ENCODE results near the gene ACBD6.

Gene ACBD6

DNA sequence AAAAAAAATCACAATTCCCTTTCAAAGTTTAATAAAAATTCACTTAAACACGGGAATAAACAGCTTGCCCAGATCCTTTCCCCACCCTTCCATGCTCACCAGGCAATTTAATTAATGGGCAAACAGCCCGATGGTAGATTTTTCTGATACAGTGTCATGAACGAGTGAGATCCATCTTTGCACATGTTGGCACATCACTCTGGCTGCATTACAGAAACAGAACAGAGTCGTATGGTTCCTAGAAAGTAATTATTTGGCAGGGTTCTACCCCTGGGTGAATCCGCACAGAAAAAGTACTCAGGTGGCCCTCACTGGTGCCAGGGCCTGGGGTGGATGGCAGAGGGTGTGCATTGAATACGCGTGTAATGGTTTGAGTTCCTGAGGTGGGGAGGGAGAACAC, 31.8 kb upstream of the ACBD6 start:
- ATAC-seq (replicated peaks) (no peak), DNase-seq (no peak)
- Mint-ChIP-seq H3K27ac (no peak overlapping the region), H3K36me3 (no peaks in the 10 kb centered on the region), H3K9me3 (no peaks in the 10 kb centered on the region), H3K4me3 (no peak overlapping the region), H3K27me3 (peaks cover 0 to 10% of the 10 kb centered on the region in 2 donors), H3K4me1 (peaks cover 0 to 6% of the 10 kb centered on the region in 2 donors)

DNA sequence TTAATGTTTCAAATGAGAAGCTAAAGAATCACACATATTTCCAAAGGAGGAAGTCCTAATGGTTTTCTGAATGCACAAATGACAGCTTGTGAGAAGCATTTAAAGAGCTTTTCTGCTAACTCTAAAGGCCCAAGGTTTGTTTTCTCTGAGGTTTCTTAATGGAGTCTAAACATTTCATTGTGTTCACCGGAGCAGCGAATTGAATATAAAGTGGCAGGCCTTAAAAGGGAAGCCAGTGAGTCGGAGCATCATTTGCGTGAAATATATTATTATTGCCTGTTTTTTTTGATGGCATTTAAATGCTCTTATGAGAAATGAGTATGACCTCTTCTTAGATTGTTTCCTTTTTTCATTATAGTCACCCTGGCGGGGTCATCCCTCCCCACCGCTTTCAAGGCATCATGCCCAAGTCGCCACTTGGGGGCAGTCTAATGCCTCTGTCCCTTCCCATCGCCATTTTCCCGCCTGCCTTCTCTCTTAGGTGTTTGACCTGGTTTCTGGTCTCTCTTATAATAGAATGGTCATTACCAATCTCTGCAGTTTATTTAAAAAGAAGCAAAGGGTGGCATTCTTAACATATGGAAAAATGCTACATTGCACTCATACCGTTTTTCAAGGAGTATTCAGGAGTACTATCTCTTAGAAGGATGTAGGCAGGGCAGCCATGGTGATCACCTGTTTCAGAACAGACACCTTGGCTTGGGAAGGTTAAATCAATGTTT, 31.1 kb upstream of the ACBD6 start:
- Mint-ChIP-seq H3K27me3 (peaks cover 0 to 6% of the 10 kb centered on the region in 2 donors), H3K4me1 (peaks cover 0 to 6% of the 10 kb centered on the region in 2 donors), H3K9me3 (no peaks in the 10 kb centered on the region), H3K4me3 (no peak overlapping the region), H3K27ac (no peak overlapping the region), H3K36me3 (no peaks in the 10 kb centered on the region)
- DNase-seq (peak; percentile 37), ATAC-seq (replicated peaks) (peak; percentile 82 to 83)

DNA sequence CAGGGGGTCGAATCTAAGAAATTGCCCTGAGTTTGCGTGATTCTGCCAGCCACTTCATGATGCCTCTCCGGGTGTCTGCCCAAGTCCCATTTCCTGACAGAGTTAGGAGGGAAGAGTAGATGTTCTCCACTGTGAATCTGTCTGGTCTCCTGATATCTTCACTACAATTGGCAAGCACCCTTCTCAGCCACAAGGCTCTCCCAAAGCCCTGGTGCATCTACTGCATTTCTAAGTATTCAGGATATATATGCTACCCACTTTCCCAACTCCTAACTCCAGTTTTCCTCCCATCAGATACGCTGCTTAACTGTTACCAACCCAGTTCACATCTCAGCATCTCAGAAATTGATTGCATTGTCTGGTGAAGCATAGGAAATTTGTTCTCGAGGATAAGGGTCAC, 30.5 kb upstream of the ACBD6 start:
- no peaks in the 10 kb centered on the region for H3K27me3 Mint-ChIP-seq
- no peak for ATAC-seq (replicated peaks)
- H3K4me3 Mint-ChIP-seq = no peak overlapping the region
- H3K9me3 Mint-ChIP-seq = no peaks in the 10 kb centered on the region
- H3K27ac Mint-ChIP-seq = no peak overlapping the region
- no peak for DNase-seq
- peaks cover 0 to 6% of the 10 kb centered on the region in 2 donors for H3K4me1 Mint-ChIP-seq
- H3K36me3 Mint-ChIP-seq = no peaks in the 10 kb centered on the region

DNA sequence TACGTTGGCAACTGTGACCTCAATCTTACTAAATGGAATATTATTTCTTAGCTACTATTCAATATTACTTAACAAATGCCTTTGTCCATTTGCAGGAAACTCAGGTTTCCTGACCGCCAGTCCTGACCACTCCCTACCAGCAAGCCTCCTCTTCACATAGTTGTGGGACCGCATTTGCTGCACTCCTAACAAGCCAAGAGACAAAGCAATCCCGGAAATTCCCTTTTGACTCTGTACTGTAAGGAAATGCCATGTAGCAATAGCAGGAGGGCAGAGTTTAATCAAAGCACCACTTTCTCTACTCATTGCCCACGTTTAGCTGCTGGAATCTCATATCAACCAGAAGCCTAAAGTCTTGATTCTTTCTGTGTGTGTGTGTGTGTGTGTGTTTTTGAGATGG, 28.1 kb upstream of the ACBD6 start:
- Mint-ChIP-seq H3K4me3 (no peak overlapping the region), H3K27ac (no peak overlapping the region), H3K36me3 (no peaks in the 10 kb centered on the region), H3K9me3 (no peaks in the 10 kb centered on the region), H3K27me3 (no peaks in the 10 kb centered on the region), H3K4me1 (peaks cover 2 to 10% of the 10 kb centered on the region in 2 donors)
- ATAC-seq (replicated peaks) (no peak), DNase-seq (no peak)

DNA sequence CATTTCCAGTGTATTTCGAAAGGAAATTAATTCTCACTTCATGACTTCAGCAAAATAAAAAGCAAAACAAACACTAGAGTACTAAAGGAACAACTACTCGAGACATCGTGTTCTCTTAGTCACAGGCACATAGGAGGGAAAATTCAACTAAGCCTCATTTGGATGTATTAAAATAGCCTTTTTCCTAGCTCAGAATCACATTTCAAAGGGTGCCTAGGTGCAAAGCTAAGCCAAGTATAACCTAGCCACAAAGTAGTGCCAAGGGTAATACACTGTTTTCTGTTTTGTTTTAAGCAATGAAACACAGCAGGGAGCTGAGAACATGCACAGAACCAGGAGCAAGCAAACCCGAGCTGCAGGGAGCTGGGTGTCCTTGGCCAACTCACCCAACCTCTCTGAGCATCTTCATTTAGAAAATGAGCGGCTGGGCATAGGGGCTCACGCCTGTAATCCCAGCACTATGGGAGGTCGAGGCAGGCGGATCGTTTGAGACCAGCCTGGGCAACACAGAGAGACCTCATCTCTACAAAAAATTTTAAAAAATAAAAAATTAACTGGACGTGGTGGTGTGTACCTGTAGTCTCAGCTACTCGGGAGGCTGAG, 26.6 kb upstream of the ACBD6 start:
- H3K4me3 Mint-ChIP-seq = no peak overlapping the region
- no peak for DNase-seq
- H3K27ac Mint-ChIP-seq = no peak overlapping the region

DNA sequence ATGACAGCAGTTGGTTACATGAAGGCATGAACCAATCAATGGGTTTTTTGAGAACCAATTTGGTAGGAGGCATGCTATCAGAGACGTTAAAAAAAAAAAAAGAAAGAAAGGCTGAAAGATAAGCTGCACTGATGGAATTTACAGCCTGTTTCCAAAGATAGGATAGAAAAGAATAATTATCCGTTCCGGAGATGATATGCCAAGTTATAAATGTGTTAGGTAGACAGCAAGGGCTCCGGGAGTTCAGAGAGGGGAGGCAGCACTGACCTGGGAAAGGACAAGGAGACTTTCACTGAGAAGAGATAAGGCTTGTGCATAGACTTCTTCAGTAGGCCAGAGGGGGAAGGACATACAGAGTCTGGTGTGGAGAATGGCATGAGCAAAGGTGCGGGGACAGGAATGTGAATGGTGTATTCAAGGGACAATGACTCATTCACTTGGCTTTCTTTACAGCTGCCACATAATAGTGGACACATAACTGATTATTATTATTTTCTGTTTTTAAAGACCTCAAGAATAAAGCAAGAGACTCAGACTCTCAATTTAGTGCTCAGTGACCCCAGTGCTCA, 24.8 kb upstream of the ACBD6 start:
- no peaks in the 10 kb centered on the region for H3K9me3 Mint-ChIP-seq
- peaks cover 6 to 16% of the 10 kb centered on the region in 2 donors for H3K4me1 Mint-ChIP-seq
- no peaks in the 10 kb centered on the region for H3K27me3 Mint-ChIP-seq
- no peak overlapping the region for H3K27ac Mint-ChIP-seq
- no peak for ATAC-seq (replicated peaks)
- H3K4me3 Mint-ChIP-seq = no peak overlapping the region
- no peaks in the 10 kb centered on the region for H3K36me3 Mint-ChIP-seq
- no peak for DNase-seq

More for the DNA sequence above, 26.6 kb upstream of the ACBD6 start:
- H3K9me3 Mint-ChIP-seq = no peaks in the 10 kb centered on the region
- H3K4me1 Mint-ChIP-seq = peaks cover 6 to 21% of the 10 kb centered on the region in 2 donors
- H3K36me3 Mint-ChIP-seq = no peaks in the 10 kb centered on the region
- H3K27me3 Mint-ChIP-seq = no peaks in the 10 kb centered on the region
- ATAC-seq (replicated peaks) = no peak

DNA sequence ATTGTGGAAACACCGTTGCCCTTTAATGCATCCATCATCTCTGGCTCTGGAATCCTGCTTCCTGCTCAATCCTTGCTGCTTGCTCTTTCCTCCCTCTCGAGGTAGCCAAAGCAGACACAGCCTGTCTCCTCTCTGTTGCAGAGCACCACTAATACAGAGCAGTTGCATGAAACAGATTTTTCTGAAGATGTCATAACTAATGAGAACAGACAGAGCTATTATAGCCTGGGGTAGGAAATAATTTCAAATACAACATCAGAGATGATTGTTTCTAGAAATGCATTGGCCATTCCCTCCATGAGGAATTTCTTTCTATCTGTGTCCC, 23.3 kb upstream of the ACBD6 start:
- ATAC-seq (replicated peaks) (peak; percentile 4 to 16), DNase-seq (no peak)
- Mint-ChIP-seq H3K4me1 (peaks cover 6 to 16% of the 10 kb centered on the region in 2 donors), H3K27ac (peak overlapping the region; percentile 32), H3K36me3 (no peaks in the 10 kb centered on the region), H3K4me3 (no peak overlapping the region), H3K27me3 (no peaks in the 10 kb centered on the region), H3K9me3 (no peaks in the 10 kb centered on the region)

DNA sequence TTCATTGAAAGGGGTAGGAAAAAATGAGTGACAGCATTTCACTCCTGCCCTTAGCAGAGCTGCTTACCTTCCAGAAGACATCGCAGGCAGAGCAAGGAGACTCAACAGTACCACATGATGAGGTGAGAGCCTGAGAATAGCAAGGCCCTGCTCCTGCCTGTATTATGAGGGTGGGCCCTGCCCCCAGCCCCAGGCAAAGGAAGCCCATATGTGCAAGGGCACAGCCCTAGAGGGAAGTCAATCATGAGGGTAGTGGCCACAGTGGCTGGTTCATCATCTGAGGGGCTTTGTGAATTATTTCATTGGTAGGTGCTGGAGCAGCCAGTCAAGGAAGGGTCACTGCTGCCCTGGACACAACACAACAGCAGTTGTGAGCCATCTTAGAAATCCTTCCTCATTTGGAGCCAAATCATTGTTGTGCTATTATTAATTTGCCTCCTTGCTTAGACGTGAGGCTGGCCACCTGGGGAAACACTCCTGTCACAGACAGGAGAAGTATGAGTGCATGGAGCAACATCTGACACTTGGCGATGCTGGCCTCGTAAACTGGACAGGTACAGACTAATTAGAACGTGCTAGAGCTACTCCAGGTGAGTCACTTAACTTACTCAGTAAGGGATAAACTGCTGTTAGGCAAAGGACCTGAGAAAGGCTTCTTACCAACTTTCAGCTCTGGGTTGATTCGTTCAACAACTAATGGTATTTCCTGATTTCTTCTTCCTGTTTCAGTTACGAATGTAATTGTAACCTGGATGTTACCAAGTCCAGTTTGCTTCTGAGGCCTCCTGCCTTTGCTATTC, 22.7 kb upstream of the ACBD6 start:
- H3K9me3 Mint-ChIP-seq = no peaks in the 10 kb centered on the region
- H3K36me3 Mint-ChIP-seq = no peaks in the 10 kb centered on the region
- H3K4me3 Mint-ChIP-seq = no peak overlapping the region
- H3K27me3 Mint-ChIP-seq = no peaks in the 10 kb centered on the region
- DNase-seq (no peak), ATAC-seq (replicated peaks) (peak; percentile 31 to 46)
- H3K4me1 Mint-ChIP-seq = peaks cover 6 to 16% of the 10 kb centered on the region in 2 donors
- peak overlapping the region; percentile 32 for H3K27ac Mint-ChIP-seq

DNA sequence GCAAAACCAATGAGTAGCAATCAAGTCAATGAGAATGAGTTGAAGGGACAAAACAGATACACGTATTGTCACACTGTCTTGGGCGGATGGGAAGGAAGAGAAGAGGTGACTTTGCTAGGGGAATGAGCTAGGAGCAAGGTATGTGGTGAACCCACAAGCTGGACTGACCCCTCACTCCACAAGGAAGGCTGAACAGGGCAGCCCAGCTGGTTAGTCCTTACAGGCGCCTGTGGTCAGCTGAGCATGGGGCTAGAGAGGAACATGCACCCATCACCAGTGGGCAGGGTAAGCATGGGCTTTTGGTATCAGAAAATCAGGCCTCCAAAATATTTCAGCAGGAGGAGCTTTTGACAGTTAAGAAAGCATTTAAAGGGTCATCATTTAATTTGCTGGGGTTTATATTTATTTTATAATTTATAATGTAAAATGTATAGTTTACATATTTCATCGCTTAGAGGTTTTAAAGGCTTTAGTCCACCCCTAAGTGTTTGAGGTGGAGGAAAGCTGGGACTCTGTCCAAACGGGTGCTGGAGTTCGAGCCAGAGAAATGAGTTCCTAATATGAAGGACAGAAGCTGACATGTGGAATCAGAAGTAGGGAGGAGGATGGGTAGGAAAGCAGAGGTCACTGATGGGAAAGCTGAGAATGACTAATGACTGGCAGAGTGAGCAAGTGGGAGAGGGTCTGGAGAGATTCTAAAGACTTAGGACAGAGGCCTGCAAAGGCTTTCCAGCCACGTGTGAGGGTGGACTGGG, 22.0 kb upstream of the ACBD6 start:
- ATAC-seq (replicated peaks) (no peak), DNase-seq (no peak)
- Mint-ChIP-seq H3K4me1 (peaks cover 6 to 16% of the 10 kb centered on the region in 2 donors), H3K4me3 (no peak overlapping the region), H3K27me3 (peaks cover 0 to 4% of the 10 kb centered on the region in 2 donors), H3K27ac (no peak overlapping the region), H3K9me3 (no peaks in the 10 kb centered on the region), H3K36me3 (no peaks in the 10 kb centered on the region)

DNA sequence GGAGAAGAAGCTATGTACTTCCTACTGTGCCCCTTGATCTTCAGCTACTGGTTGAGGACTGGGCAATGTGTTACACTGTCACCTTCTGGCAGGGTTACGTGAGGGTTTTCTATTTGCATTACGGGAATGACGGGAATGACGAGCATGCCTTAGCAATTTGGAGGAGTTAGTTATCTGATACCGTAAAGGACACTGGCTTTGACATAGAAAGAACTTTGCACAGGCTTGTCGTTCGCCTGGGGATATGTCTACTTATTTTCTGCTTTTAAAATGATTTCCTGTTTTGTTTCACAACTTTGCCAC, 19.8 kb upstream of the ACBD6 start:
- no peaks in the 10 kb centered on the region for H3K36me3 Mint-ChIP-seq
- peaks cover 0 to 4% of the 10 kb centered on the region in 2 donors for H3K27me3 Mint-ChIP-seq
- no peaks in the 10 kb centered on the region for H3K9me3 Mint-ChIP-seq
- DNase-seq (no peak), ATAC-seq (replicated peaks) (no peak)
- H3K4me3 Mint-ChIP-seq = no peak overlapping the region
- H3K4me1 Mint-ChIP-seq = peaks cover 6 to 16% of the 10 kb centered on the region in 2 donors
- H3K27ac Mint-ChIP-seq = no peak overlapping the region

DNA sequence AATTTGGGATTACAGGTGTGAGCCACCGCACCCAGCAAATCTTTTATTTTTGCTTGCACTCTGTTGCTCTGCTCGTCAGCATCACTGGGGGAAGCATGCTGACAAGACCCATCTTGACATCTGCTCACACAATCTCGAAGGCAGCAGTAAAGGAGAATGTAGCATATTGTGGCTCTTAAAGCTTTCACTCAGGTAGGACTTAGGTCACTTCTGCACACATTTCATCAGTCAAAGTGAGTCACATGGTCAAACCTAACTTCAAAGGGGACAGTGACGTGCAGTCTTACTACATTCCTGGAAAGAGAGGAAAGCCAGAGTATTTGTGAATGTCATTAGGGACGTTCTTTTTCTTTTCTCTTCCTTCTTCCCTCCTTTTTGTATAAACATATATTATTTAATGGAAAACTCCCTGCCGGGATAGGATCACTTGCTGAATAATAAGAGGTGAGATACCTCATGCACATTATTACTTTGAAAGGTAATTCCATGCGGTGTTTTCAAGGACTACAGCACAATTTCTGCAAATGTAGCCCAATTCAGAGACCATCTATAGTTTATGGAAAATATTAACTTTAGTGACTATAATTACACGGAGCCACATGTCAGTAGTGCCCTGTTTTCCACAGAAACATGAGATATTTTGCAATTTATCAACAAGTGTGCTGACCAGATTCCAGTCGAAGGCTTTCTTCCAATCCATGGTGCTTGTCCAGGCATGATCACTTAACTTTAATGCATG, 19.3 kb upstream of the ACBD6 start:
- no peak overlapping the region for H3K4me3 Mint-ChIP-seq
- peaks cover 0 to 4% of the 10 kb centered on the region in 2 donors for H3K27me3 Mint-ChIP-seq
- no peaks in the 10 kb centered on the region for H3K9me3 Mint-ChIP-seq
- H3K36me3 Mint-ChIP-seq = no peaks in the 10 kb centered on the region
- ATAC-seq (replicated peaks) (no peak), DNase-seq (no peak)
- peaks cover 6 to 16% of the 10 kb centered on the region in 2 donors for H3K4me1 Mint-ChIP-seq
- no peak overlapping the region for H3K27ac Mint-ChIP-seq

DNA sequence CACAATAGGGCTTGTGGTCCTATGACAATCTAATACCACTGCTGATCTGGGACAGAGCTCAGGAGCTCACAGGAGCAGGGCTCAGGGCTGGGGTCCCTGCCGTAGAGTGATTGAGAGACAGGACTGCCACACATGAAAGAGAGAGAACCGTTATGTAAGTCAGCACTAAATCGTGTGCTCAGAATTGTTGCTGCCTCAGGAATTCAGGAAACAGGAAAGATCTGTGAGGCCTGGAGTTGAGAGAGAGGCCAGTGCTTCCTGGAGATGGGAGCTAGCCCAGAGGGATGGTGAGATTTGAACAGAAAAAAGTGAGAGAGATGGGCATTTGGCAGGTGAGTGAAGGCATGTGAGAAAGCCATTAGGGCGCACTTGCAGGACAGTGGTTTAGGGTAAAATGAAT, 17.5 kb upstream of the ACBD6 start:
- no peaks in the 10 kb centered on the region for H3K36me3 Mint-ChIP-seq
- ATAC-seq (replicated peaks) = no peak
- DNase-seq = no peak
- H3K27ac Mint-ChIP-seq = no peak overlapping the region
- peaks cover 3 to 5% of the 10 kb centered on the region in 2 donors for H3K4me1 Mint-ChIP-seq
- peaks cover 0 to 4% of the 10 kb centered on the region in 2 donors for H3K27me3 Mint-ChIP-seq
- H3K4me3 Mint-ChIP-seq = no peak overlapping the region
- H3K9me3 Mint-ChIP-seq = no peaks in the 10 kb centered on the region

DNA sequence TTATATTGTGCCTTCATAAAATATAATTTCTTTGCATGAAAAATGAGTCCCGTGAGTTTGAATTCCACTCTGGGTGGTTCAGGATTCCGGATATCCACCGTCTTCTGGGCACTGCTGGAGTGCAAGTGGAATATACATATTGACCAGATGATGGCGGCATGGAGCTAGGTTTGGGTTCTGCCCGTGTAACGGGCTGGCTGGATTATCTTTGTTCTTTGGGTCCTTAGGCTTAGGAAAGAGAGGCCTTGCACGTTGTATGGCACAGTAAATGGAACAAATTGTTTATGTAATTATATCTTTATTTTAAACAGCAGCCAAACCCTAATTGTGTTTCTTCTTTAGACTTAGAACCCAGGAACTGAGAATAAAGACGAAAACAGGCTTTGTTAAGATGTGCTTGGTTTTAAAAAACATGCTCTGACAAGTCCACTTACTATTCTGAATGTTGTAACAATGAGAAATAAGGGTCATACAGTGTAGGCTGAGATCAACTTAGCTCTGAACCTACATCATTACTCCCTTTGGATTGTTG, 13.5 kb upstream of the ACBD6 start:
- Mint-ChIP-seq H3K27me3 (peaks cover 10 to 17% of the 10 kb centered on the region in 2 donors), H3K9me3 (no peaks in the 10 kb centered on the region), H3K4me3 (no peak overlapping the region), H3K27ac (no peak overlapping the region), H3K4me1 (no peaks in the 10 kb centered on the region), H3K36me3 (no peaks in the 10 kb centered on the region)
- ATAC-seq (replicated peaks) (peak; percentile 91 to 95), DNase-seq (peak; percentile 17)

Measured in stimulated activated naive B cell treated with anti-CD40 and anti-IgM and Interleukin-4, amounts not matched to agents 10 μg/mL and 1 μg/mL and 100 μg/mL, for 72 hours (primary cell).